ENCODE data around the gene USH2A. TPM values are rescaled to one million over a fixed set of nuclear protein-coding genes. Genes with fewer than 3 reads are reported as not detected.
A peak's percentile ranks its signal among the peaks of the same experiment; 100 is the strongest.

The USH2A gene
- total and polyA plus RNA-seq, 2 experiments from 2014 or later: under 0.01 to 0.01 TPM

DNA sequence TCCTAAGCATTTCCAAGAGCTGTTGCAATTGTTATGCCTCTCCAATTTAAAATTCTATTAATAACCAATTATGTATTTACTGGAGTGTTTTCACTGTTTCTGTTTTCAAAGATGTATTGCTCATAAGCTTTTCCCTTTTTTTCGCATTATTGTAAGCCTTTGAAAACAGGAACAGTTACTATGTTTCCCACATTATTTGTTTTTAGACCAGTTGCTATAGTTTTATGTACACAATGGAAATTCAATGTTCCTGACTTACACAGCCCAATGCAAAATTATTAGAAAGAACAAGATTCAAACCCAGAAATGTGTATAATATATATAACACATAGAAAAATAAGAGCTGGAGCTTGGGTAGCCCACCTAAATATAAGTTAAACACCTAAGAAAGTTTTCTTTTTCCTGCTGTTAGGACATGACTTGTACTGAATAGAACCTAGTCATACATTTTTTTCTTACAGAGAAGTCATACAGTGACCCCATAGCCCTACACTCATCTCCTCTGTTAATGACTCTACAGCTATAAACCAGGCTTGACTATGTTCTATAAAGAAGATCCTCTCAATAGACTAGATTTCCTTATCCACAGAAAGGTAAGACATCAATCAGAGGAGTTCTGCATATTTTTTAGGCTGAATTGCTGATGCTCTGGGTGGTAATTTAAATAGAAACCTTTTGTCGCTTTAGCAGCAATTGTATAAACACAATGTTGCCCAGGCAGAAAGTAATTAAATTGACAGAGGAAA lies 299.6 kb downstream of the USH2A start:
- no peak overlapping the region for H2AFZ ChIP-seq
- in situ Hi-C loops (cut with MboI): no loop called here
- H3K4me1 ChIP-seq (ENCODE audit: insufficient read depth): no peaks in the 10 kb centered on the region
- H3K27me3 ChIP-seq (replicated peaks; ENCODE audit: insufficient read depth): peaks cover 36% of the 10 kb centered on the region
- H3F3A ChIP-seq (ENCODE audit: insufficient read depth): no peaks in the 10 kb centered on the region
- no peak for DNase-seq
- H3K79me2 ChIP-seq (ENCODE audit: insufficient read depth): no peaks in the 10 kb centered on the region
- no peaks in the 10 kb centered on the region for H3K36me3 ChIP-seq (ENCODE audit: low read depth)
- no peak for TF ChIP-seq EZH2phosphoT487 (IDR thresholded peaks at IDR 0.05; ENCODE audit: insufficient read depth, low read depth)
- TF ChIP-seq EZH2 (IDR thresholded peaks at IDR 0.05; ENCODE audit: insufficient read depth, poor library complexity, severe bottlenecking): no peak
- no peak overlapping the region for H3K9ac ChIP-seq
- WGBS, 2 experiments (ENCODE audit: low coverage in 1 of 2, low lambda C conversion rate in 2 of 2, missing lambda C conversion rate in 2 of 2): 0% methylated on average over 2 of the region's 2 CpGs
- no peaks in the 10 kb centered on the region for H3K9me2 ChIP-seq (ENCODE audit: insufficient read depth)
- no peak overlapping the region for H3K27ac ChIP-seq
- H4K20me1 ChIP-seq (ENCODE audit: insufficient read depth): no peaks in the 10 kb centered on the region
- no peaks in the 10 kb centered on the region for H3K9me3 ChIP-seq (ENCODE audit: low read depth)
- H3K4me2 ChIP-seq (ENCODE audit: unreplicated experiment): no peak overlapping the region
- no peak overlapping the region for H3K4me3 ChIP-seq

- whole genome bisulfite sequencing, 2 experiments (ENCODE audit: low coverage in 1 of 2, low lambda C conversion rate in 2 of 2, missing lambda C conversion rate in 2 of 2): 3% methylated on average over 2 of the region's 2 CpGs
Observed at GRCh38 chr1:216119600-216119999, 303.6 kb downstream of the USH2A start.

DNA sequence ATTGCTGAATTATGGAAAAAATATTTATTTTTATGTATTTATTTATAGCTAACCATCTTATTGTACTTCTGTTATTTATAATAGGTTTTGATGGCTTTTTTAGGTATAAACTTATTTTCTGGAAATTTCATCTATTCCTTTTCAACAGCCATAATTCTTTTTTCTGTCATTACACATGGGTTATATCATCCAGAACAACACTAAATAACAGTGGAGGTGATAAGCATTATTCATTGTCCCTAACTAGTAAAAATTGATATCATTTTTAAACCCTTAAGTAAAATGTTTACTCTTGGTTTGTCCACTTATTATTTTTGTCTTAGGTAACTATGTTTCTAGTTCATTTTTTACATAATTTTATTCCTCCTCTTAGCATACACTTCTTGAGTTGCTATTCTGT lies 309.1 kb downstream of the USH2A start:
- no peaks in the 10 kb centered on the region for H3K9me3 ChIP-seq (ENCODE audit: low read depth)
- H3K4me1 ChIP-seq (ENCODE audit: insufficient read depth): no peaks in the 10 kb centered on the region
- H3K4me2 ChIP-seq (ENCODE audit: unreplicated experiment): no peak overlapping the region
- H3K79me2 ChIP-seq (ENCODE audit: insufficient read depth): no peaks in the 10 kb centered on the region
- DNase-seq: no peak
- H2AFZ ChIP-seq: no peak overlapping the region
- H3K9me2 ChIP-seq (ENCODE audit: insufficient read depth): no peaks in the 10 kb centered on the region
- in situ Hi-C loops (cut with MboI): no loop called here
- H3K9ac ChIP-seq: no peak overlapping the region
- H3K27ac ChIP-seq: no peak overlapping the region
- no peak overlapping the region for H3K4me3 ChIP-seq
- H3F3A ChIP-seq (ENCODE audit: insufficient read depth): no peaks in the 10 kb centered on the region
- TF ChIP-seq EZH2 (IDR thresholded peaks at IDR 0.05; ENCODE audit: insufficient read depth, poor library complexity, severe bottlenecking) (no peak), EZH2phosphoT487 (IDR thresholded peaks at IDR 0.05; ENCODE audit: insufficient read depth, low read depth) (no peak)
- H4K20me1 ChIP-seq (ENCODE audit: insufficient read depth): no peaks in the 10 kb centered on the region
- H3K36me3 ChIP-seq (ENCODE audit: low read depth): no peaks in the 10 kb centered on the region
- H3K27me3 ChIP-seq (replicated peaks; ENCODE audit: insufficient read depth): peaks cover 30% of the 10 kb centered on the region

More at GRCh38 chr1:216119600-216119999, 303.6 kb downstream of the USH2A start:
- no peak overlapping the region for H3K9ac ChIP-seq
- no peaks in the 10 kb centered on the region for H3F3A ChIP-seq (ENCODE audit: insufficient read depth)
- H3K27me3 ChIP-seq (replicated peaks; ENCODE audit: insufficient read depth): peaks cover 50% of the 10 kb centered on the region
- DNase-seq: peak; percentile 61
- no peak overlapping the region for H3K4me3 ChIP-seq
- in situ Hi-C loops (cut with MboI): no loop called here
- no peaks in the 10 kb centered on the region for H3K36me3 ChIP-seq (ENCODE audit: low read depth)
- H3K4me1 ChIP-seq (ENCODE audit: insufficient read depth): no peaks in the 10 kb centered on the region
- no peaks in the 10 kb centered on the region for H4K20me1 ChIP-seq (ENCODE audit: insufficient read depth)
- H3K9me3 ChIP-seq (ENCODE audit: low read depth): no peaks in the 10 kb centered on the region
- H2AFZ ChIP-seq: no peak overlapping the region
- TF ChIP-seq EZH2 (IDR thresholded peaks at IDR 0.05; ENCODE audit: insufficient read depth, poor library complexity, severe bottlenecking): no peak
- TF ChIP-seq EZH2phosphoT487 (IDR thresholded peaks at IDR 0.05; ENCODE audit: insufficient read depth, low read depth): no peak
- no peak overlapping the region for H3K27ac ChIP-seq
- H3K9me2 ChIP-seq (ENCODE audit: insufficient read depth): no peaks in the 10 kb centered on the region
- H3K4me2 ChIP-seq (ENCODE audit: unreplicated experiment): no peak overlapping the region
- H3K79me2 ChIP-seq (ENCODE audit: insufficient read depth): no peaks in the 10 kb centered on the region

DNA sequence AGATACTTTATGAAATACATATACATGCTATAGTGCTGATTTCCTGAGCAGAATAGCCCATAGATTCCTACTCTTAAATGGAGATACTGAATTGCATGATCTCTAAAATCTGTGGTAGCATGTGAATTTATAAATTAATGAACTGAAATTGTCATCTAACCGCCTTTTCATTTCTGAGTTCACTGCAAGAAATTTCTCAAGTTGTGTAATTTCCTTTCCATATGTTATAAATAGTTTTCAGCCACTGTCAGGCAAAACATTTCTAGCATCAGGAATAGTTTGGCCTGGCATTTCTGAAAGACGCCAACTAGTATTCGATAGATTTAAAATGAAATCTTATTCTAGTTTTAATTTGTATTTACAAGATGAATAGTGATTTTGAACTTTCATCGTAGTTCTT lies 310.1 kb downstream of the USH2A start:
- in situ Hi-C loops (cut with MboI): no loop called here

More for the DNA sequence above, 310.1 kb downstream of the USH2A start:
- Histone ChIP-seq H3K9me2 (ENCODE audit: insufficient read depth) (no peaks in the 10 kb centered on the region), H3K27me3 (replicated peaks; ENCODE audit: insufficient read depth) (peaks cover 21% of the 10 kb centered on the region), H3K36me3 (ENCODE audit: low read depth) (no peaks in the 10 kb centered on the region), H3K27ac (no peak overlapping the region), H2AFZ (no peak overlapping the region), H3K9me3 (ENCODE audit: low read depth) (no peaks in the 10 kb centered on the region), H4K20me1 (ENCODE audit: insufficient read depth) (no peaks in the 10 kb centered on the region), H3K9ac (no peak overlapping the region), H3K79me2 (ENCODE audit: insufficient read depth) (no peaks in the 10 kb centered on the region), H3K4me3 (no peak overlapping the region), H3K4me2 (ENCODE audit: unreplicated experiment) (no peak overlapping the region), H3F3A (ENCODE audit: insufficient read depth) (no peaks in the 10 kb centered on the region), H3K4me1 (ENCODE audit: insufficient read depth) (no peaks in the 10 kb centered on the region)
- WGBS, 2 experiments (ENCODE audit: low coverage in 1 of 2, low lambda C conversion rate in 2 of 2, missing lambda C conversion rate in 2 of 2): 36 to 49% methylated on average over 4 of the region's 4 CpGs
- TF ChIP-seq EZH2 (IDR thresholded peaks at IDR 0.05; ENCODE audit: insufficient read depth, poor library complexity, severe bottlenecking) (no peak), EZH2phosphoT487 (IDR thresholded peaks at IDR 0.05; ENCODE audit: insufficient read depth, low read depth) (no peak)
- DNase-seq: peak; percentile 2

Data from GM23248 (cell line).